CD4-positive, alpha-beta T cell treated with Interleukin-4 for 4 hours (primary cell): ENCODE measurements around the gene TMEM240.
"Not testable (repeated sequence)": the region's sequence is repeated elsewhere in the genome, so short reads cannot be mapped to it uniquely, and the experiment has no call there.

Experiments
- DNase-seq: peaks from one replicate; pipeline ENCODE4 v3.0.0-alpha.2; 2020

The TMEM240 gene

DNA sequence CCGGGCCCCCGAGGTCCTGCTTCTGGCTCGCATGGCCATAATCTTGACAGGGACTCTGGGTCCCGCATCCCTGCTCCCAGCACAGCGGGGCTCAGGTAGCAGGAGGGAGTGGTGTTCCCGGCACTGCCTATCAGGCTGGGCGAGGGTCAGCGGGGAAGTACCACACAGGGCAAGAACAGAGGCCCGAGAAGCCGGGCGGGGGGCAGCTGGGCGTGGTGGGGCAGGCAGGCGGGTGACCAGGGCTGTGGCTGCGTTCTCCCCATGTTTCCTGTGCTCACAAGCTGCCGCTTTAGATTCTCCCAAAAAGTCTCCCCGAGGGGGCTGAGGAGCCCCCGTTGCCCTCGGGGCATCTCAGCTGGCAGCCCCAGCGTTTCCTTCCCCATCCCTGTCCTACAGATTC is 50.6 kb downstream of the TMEM240 start:
- DNase-seq, result no peak

DNA sequence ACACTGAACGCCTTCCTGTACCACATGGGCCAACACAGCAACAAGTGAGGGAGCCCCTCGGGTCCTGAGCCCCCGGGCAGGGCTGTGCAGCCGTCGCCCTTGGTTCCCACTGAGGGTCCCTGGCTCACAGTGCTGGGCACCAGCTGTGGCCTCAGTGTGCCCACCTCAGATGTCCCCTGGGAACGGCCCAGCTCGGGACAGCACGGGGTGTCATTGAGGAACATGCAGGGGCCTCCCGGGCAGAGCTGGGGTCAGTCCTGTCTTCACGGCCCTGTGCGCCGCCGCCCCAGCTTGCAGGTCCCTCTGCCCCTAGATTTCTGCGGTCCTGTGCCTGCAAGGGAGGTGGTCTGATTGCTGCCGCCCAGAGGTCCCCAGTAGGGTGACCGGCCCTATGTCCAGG is 51.2 kb downstream of the TMEM240 start:
- no peak for DNase-seq

DNA sequence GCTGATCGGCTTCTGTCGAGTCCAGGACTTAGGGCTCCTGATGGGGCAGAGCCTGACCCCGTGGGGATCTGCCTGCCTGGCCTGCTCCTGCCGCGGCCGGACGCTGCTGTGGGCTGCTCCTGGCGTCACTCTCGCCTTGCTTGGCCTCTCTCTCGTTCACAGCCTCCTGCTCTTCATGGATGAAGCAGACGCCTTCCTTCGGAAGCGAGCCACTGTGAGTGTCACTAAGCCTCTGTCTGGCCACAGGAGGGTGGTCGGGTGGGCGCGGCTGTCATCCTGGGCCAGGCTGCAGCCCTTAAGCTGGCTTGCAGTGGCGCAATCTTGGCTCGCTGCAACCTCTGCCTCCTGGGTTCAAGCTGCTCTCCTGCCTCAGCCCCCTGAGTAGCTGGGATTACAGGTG is 52.7 kb downstream of the TMEM240 start:
- no peak for DNase-seq

DNA sequence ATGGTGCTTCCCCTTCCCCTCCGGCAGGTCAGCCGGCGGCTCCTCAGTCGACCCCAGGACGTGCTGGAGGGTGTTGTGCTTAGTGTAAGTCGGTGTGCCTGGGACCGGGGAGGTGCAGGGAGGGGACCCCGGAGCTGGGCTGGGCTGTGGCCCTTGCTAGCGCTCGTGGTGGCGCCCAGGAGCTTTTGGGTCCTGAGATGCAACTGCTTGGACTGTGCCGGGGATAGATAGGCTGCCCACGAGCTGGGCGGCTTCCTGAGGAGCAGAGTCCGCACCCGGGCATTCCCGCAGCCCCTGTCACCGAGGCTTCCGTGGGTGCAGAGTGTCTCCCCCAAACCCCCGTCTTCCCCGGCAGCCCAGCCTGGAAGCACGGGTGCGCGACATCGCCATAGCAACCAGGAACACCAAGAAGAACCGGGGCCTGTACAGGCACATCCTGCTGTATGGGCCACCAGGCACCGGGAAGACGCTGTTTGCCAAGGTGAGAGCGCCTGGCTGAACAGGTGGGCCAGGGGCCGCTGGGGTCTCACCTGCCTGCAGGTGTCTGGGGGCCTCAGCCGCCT is 54.6 kb downstream of the TMEM240 start:
- not testable (repeated sequence) for DNase-seq

DNA sequence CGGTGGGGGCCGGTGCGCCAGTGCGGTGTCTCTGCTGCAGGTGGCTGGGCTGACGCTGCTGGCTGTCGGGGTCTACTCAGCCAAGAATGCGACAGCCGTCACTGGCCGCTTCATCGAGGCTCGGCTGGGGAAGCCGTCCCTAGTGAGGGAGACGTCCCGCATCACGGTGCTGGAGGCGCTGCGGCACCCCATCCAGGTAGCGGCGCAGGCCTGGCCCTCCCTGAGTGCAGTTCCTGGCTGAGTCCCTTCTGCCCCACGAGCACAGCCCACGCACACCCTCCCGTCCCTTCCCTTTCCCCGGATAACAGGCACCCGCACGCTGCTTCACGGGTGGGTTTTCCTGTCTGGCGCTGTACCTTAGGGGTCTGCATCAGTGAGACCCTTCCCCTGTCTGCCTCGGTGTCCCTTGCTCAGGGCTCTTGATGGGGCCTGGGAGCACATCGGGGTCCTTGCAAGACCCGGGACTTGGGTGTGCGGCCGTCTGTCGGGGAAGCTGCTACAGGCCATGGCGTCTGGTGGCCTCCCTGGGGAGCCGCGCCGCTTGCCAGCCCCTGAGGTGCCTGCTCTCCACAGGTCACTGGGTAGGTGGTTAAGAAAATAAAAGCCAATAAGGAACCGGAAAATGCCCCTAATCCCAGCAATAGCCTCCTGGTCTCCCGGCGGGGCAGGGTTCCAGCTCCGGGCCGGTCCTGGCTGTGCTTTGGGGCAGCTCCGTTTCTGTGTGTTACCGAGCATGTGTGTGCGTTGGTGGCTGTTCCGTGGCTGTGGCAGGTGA is 55.3 kb downstream of the TMEM240 start:
- DNase-seq, result not testable (repeated sequence)
